Keratinocyte (primary cell): ENCODE measurements around the gene GRIK2. TPM values are rescaled to one million over a fixed set of nuclear protein-coding genes. Genes with fewer than 3 reads are reported as not detected.

Experiments used
- DNase-seq: peaks from one replicate; pipeline ENCODE4 v3.0.0-alpha.2; 2011; ENCODE audit warnings: low read depth, missing footprints, low spot score
- FAIRE-seq: peaks from 2 replicates; lab custom pipeline; 2011; peaks lifted over from hg19 to GRCh38; lab: Jason Lieb, UNC
- H2AFZ ChIP-seq: 2 replicates; pipeline ENCODE4 v1.6.0; 2012; ENCODE audit warnings: low read length, control low read depth, inconsistent platforms; ENCODE audit not compliant: control insufficient read depth
- H3K27ac ChIP-seq: 2 replicates; pipeline ENCODE4 v1.5.1; 2011; ENCODE audit warnings: low read length; ENCODE audit not compliant: control insufficient read depth, insufficient read depth
- H3K27me3 ChIP-seq: 3 replicates; pipeline ENCODE4 v1.6.0; 2011; ENCODE audit warnings: low read length; ENCODE audit not compliant: control insufficient read depth, insufficient read depth; ENCODE audit errors: extremely low read depth
- H3K36me3 ChIP-seq, 2 experiments: 2 replicates in 1 of 2; 3 replicates in 1 of 2; pipeline ENCODE4 v1.5.1; 2011; ENCODE audit warnings: low read length in 2 of 2, mild to moderate bottlenecking in 1 of 2; ENCODE audit not compliant: control insufficient read depth in 2 of 2, insufficient read depth in 2 of 2; ENCODE audit errors: extremely low read depth in 1 of 2
- H3K4me1 ChIP-seq: 3 replicates; pipeline ENCODE4 v1.5.1; 2011; ENCODE audit warnings: low read length; ENCODE audit not compliant: control insufficient read depth, insufficient read depth; ENCODE audit errors: extremely low read depth
- H3K4me2 ChIP-seq: 3 replicates; pipeline ENCODE4 v1.6.0; 2011; ENCODE audit warnings: low read depth, low read length; ENCODE audit not compliant: control insufficient read depth, insufficient read depth; ENCODE audit errors: extremely low read depth
- H3K4me3 ChIP-seq, 3 experiments: fragments of 200-600 bp in 1 of 3; sonication (generic) in 1 of 3; 2 replicates in 2 of 3; 3 replicates in 1 of 3; pipeline ENCODE4 v1.5.1; 2011 to 2016; ENCODE audit warnings: low read length in 3 of 3, mild to moderate bottlenecking in 3 of 3, control low read depth in 2 of 3, inconsistent platforms in 1 of 3, low read depth in 1 of 3, mixed read lengths in 1 of 3, mixed run types in 1 of 3, moderate library complexity in 1 of 3; ENCODE audit not compliant: control insufficient read depth in 2 of 3, insufficient read depth in 2 of 3; ENCODE audit errors: extremely low read depth in 1 of 3
- H3K79me2 ChIP-seq: 2 replicates; pipeline ENCODE4 v1.6.0; 2012; ENCODE audit warnings: low read length; ENCODE audit not compliant: control insufficient read depth, insufficient read depth
- H3K9ac ChIP-seq: 3 replicates; pipeline ENCODE4 v1.6.0; 2011; ENCODE audit warnings: low read length; ENCODE audit not compliant: control insufficient read depth, insufficient read depth; ENCODE audit errors: extremely low read depth
- H3K9me1 ChIP-seq: 3 replicates; pipeline ENCODE4 v1.6.0; 2011; ENCODE audit warnings: low read length; ENCODE audit not compliant: control insufficient read depth, insufficient read depth; ENCODE audit errors: extremely low read depth
- H3K9me3 ChIP-seq: 2 replicates; pipeline ENCODE4 v1.5.1; 2012; ENCODE audit warnings: low read depth, low read length; ENCODE audit not compliant: control insufficient read depth
- H4K20me1 ChIP-seq: 3 replicates; pipeline ENCODE4 v1.6.0; 2011; ENCODE audit warnings: low read length; ENCODE audit not compliant: control insufficient read depth, insufficient read depth; ENCODE audit errors: extremely low read depth
- CTCF ChIP-seq, 3 experiments: IDR thresholded peaks in 1 of 3; conservative IDR thresholded peaks in 1 of 3; optimal IDR thresholded peaks in 1 of 3; 2 replicates in 2 of 3; 3 replicates in 1 of 3; pipeline versions ENCODE3 to v1.5.1; 2011; ENCODE audit warnings: low read length in 3 of 3, mild to moderate bottlenecking in 3 of 3, moderate library complexity in 2 of 3, control low read depth in 1 of 3, inconsistent platforms in 1 of 3; ENCODE audit not compliant: insufficient read depth in 2 of 3; ENCODE audit errors: extremely low read depth in 1 of 3
- EZH2 ChIP-seq: IDR thresholded peaks from one replicate; pipeline ENCODE4 v1.6.1; 2012; ENCODE audit warnings: inconsistent platforms, mild to moderate bottlenecking, low read length, moderate library complexity
- dilution Hi-C: fragments of 300-500 bp; cut with MboI; formaldehyde crosslinking; loops from one replicate; pipeline ENCODE4 v1.7.0; 2020; ENCODE audit warnings: low sequenced_read_pairs; ENCODE audit not compliant: extremely low pct_ligation_motif_present
- polyA plus RNA-seq, 5 experiments: library from polyadenylated mRNA; depleted of rRNA in 3 of 5; stranded (reverse) in 3 of 5; stranded (forward) in 1 of 5; unstranded in 1 of 5; fragments of >200 nt; gene quantifications; 1 replicate in 1 of 5; 2 replicates in 3 of 5; 3 replicates in 1 of 5; pipeline versions ENCODE4 v1.2.1 to v1.2.3, GENCODE V29; 2011 to 2012; ENCODE audit warnings: missing spikeins in 2 of 5, low read depth in 1 of 5, low replicate concordance in 1 of 5

The GRIK2 gene
- polyA plus RNA-seq, 1 donor (not counting 4 experiments of a cell fraction or from before 2014, with no cell fraction given), result 0.01 TPM

DNA sequence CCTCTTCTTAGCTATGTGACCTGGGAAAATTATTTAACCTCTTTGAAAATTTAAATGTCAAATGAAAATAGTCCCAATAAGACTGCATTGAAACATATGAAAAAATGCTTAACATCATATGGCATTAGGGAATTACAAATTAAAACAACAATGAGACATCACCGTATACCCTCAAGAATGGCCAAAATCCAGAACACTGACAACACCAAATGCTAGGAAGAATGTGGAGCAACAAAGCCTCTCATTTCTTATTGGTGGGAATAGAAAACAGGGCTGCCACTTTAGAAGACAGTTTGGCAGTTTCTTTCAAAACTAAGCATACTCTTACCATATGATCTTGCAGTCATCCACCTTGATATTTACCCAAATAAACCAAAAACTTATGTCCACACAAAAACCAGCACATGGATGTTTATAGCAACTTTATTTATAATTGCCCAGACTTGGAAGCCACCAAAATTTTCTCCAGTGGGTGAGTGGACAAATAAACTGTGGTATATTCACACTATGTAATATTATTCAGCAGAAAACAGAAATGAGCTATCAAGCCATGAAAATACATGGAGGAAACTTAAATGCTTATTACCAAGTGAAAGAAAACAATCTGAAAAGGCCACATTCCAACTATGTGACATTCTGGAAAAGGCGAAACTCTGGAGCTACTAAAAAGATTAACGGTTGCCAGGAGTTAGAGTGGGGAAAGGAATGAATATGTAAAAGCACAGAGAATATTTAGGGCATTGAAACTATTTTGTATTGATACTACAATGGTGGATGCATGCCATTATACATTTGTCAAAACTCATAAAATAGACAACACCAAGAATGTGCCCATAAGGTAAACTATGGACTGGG, 459.9 kb downstream of the GRIK2 start:
- no peak overlapping the region for H2AFZ ChIP-seq
- H3K4me3 ChIP-seq, result no peak overlapping the region
- TF ChIP-seq EZH2 (no peak), CTCF (optimal IDR thresholded peaks at IDR 0.05 in 1 of 3, IDR thresholded peaks at IDR 0.05 in 1 of 3, conservative IDR thresholded peaks at IDR 0.05 in 1 of 3; ENCODE audit: extremely low read depth in 1 of 3, insufficient read depth in 2 of 3, low read length in 3 of 3) (no peak)
- no peaks in the 10 kb centered on the region for H3K27me3 ChIP-seq
- H3K4me2 ChIP-seq, result no peak overlapping the region
- no peak for FAIRE-seq
- H3K36me3 ChIP-seq, result no peaks in the 10 kb centered on the region
- H3K27ac ChIP-seq, result no peak overlapping the region
- H4K20me1 ChIP-seq, result no peaks in the 10 kb centered on the region
- no peaks in the 10 kb centered on the region for H3K4me1 ChIP-seq
- no peaks in the 10 kb centered on the region for H3K9me3 ChIP-seq
- dilution Hi-C loops, result no loop called here
- DNase-seq, result no peak
- H3K79me2 ChIP-seq, result no peaks in the 10 kb centered on the region
- no peaks in the 10 kb centered on the region for H3K9me1 ChIP-seq
- no peak overlapping the region for H3K9ac ChIP-seq

DNA sequence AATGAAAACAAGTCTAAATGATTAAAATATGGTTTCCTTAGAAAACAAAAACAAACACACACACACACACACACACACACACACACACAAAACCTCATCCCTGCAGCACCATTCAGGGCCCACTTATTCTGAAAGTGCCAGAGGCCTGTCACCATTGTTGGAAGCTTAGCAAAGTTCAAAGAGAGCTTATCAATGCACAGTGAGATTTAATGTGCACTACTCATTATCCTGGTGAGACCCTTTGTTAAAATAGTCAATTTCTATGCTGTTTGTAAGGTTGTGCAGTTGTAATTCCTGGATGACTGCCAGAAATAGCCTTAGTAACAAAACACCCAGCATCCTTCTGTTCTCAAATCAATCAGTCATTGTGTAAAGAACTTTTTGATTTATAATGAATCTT, 482.9 kb downstream of the GRIK2 start:
- TF ChIP-seq CTCF (optimal IDR thresholded peaks at IDR 0.05 in 1 of 3, IDR thresholded peaks at IDR 0.05 in 1 of 3, conservative IDR thresholded peaks at IDR 0.05 in 1 of 3; ENCODE audit: extremely low read depth in 1 of 3, insufficient read depth in 2 of 3, low read length in 3 of 3) (no peak), EZH2 (no peak)
- H2AFZ ChIP-seq, result no peak overlapping the region
- H3K27me3 ChIP-seq, result no peaks in the 10 kb centered on the region
- no peaks in the 10 kb centered on the region for H3K79me2 ChIP-seq
- H3K4me2 ChIP-seq, result no peak overlapping the region
- no peaks in the 10 kb centered on the region for H3K4me1 ChIP-seq
- no peaks in the 10 kb centered on the region for H3K9me1 ChIP-seq
- H4K20me1 ChIP-seq, result no peaks in the 10 kb centered on the region
- H3K9me3 ChIP-seq, result no peaks in the 10 kb centered on the region
- H3K36me3 ChIP-seq, result no peaks in the 10 kb centered on the region
- no peak overlapping the region for H3K4me3 ChIP-seq
- DNase-seq, result no peak
- no peak for FAIRE-seq
- no peak overlapping the region for H3K9ac ChIP-seq
- dilution Hi-C loops, result no loop called here
- H3K27ac ChIP-seq, result no peak overlapping the region
